Measurements from ENCODE around the gene INSYN1.

DNA sequence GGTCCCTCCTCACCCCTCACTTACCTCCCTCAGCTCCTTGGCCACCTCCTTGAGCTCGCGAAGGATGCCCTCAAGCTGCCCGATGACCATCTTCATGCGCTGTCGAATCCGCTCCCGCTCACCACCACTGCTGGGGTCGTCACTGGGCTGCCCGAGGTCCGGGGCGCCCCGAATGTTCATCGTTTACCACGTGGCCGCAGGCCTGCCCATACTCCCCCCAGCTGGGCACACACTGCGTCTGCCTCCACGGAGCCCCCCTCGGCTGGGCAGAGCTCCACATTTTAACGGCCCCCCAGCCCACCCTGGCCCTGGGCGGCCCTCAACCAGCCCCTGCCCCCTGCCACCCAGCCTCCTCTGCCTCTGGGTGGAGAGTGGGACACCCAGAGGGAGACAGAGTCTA, 2.2 kb downstream of the INSYN1 start:
- TF ChIP-seq GATA1 (IDR thresholded peaks at IDR 0.05; ENCODE audit: low read depth, low read length) (no peak), POLR2A (IDR thresholded peaks at IDR 0.05; ENCODE audit: low read length) (no peak)
